ENCODE data around the gene SOX13.
"Not testable (repeated sequence)": the region's sequence is repeated elsewhere in the genome, so short reads cannot be mapped to it uniquely, and the experiment has no call there.

SOX13 gene

GRCh38 chr1:204072931-204073836, at the start of gene SOX13:
TSS of gene SOX13 (plus strand) at chr1:204073115. CDS start at chr1:204112916, 39,801 bp downstream.
- peak; percentile 81 for DNase-seq (ENCODE audit: low spot score)

- DNase-seq (ENCODE audit: low spot score) = no peak
Measured at GRCh38 chr1:204025917-204026707, 46.8 kb upstream of the SOX13 start.

GRCh38 chr1:204027446-204027845, 45.5 kb upstream of the SOX13 start:
- DNase-seq (ENCODE audit: low spot score) = peak; percentile 19

GRCh38 chr1:204029016-204029415, 43.9 kb upstream of the SOX13 start:
- no peak for DNase-seq (ENCODE audit: low spot score)

GRCh38 chr1:204031098-204031710, 41.7 kb upstream of the SOX13 start:
- DNase-seq (ENCODE audit: low spot score) = no peak

DNA sequence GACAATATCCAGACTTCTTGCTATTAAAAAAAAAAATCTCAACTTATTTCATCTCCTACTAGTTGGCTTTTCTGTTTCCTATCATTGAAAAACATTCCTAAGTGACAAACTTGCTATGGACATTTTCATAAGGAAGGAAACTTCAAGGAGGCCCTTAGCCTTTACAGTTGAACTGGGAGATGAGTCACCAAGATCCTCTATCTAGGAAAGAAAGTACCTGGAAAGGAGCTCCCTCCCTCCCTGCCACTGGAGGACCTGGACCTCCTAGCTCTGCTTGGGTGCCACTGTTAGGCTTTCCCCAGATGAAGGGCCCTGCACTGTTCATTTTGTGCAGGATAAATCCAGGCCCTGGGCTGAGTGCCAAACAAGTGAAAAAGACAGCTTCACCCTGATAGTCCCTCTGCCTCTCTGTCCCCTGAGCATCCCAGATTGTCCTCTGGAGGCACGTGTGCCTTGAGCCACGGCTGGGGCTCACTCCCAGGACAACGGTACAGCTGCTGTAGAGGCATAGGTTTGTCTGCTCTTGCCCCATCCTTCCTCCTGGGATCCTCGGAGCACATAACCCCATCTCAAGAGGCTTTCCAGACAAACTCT, 40.2 kb upstream of the SOX13 start:
- no peak for DNase-seq (ENCODE audit: low spot score)

- DNase-seq (ENCODE audit: low spot score) = no peak
Measured at GRCh38 chr1:204033306-204033705, 39.6 kb upstream of the SOX13 start.

GRCh38 chr1:204036882-204037655, 35.8 kb upstream of the SOX13 start:
- no peak for DNase-seq (ENCODE audit: low spot score)

DNA sequence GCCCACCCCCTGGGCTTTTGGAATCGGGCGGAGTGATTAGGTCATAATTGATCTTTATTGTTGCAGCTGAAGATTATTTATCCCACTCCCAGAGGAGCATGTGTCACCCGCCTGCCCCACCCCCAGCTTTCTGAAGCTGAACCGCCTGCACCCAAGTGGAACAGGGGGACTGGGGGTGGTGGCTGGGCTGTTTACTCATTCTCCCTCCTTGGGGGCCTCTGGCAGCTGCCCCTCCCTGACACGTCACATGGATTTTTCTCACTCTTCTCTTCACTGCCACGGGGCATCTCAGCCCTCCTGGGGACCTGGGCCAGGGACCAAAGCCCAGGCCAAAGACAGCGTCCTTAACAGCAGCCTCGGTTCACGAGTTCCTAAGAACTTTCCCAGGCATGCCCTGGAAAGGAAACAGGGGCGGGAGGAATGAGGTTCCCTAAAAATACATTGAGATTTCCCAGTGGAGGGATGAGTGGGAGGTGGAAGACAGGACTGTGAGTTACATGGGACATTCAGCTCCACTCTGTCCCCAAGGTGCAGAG, 31.6 kb upstream of the SOX13 start:
- no peak for DNase-seq (ENCODE audit: low spot score)

DNA sequence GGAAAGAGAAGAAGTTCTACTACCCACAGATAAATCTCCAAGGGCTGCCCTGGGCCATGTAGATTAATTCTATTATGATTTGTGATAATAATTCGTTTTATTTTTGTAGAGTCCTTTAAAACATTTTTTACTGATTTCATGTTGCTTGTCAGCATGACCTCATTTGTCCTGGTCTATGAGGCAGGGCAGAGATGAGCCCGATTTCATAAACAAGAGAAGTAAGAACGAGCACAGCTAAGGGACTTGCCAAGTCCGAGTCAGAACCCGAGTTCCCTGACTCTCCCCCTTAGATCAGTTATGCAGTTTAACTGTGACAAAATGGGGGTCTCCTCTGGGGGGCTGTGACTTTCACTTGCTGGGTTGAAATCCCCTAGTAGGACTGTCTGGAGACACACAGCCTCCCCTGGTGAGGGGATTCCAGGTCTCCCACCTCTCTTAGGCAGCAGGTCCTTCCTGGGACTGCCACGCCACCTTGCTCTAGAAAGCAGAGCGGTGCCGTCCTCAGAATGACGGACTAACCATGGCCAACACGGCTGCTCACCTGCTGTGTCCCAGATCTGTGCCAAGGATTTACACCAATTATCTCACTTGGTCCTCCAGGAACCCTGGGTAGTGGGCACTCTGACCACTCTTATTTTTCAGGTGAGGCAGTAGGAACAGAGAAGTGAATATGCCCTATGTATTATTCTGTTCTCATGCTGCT, 31.0 kb upstream of the SOX13 start:
- no peak for DNase-seq (ENCODE audit: low spot score)

DNA sequence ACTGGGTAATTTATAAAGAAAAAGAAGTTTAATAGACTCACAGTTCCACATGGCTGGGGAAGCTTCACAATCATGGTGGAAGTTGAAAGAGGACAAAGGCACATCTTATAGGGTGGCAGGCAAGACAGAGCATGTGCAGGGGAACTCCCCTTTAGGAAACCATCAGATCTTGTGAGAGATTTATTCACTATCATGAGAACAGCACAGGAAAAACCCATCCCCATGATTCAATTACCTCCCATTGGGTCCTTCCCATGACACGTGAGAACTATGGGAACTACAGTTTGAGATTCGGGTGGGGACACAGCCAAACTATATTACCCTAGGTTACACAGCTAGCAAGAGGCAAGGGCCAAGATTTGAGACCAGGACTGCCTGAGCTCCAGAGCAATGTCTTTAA, 30.4 kb upstream of the SOX13 start:
- DNase-seq (ENCODE audit: low spot score) = no peak

GRCh38 chr1:204043680-204044079, 29.2 kb upstream of the SOX13 start:
- DNase-seq (ENCODE audit: low spot score) = no peak

GRCh38 chr1:204044448-204044847, 28.5 kb upstream of the SOX13 start:
- no peak for DNase-seq (ENCODE audit: low spot score)

GRCh38 chr1:204045430-204045829, 27.5 kb upstream of the SOX13 start:
- DNase-seq (ENCODE audit: low spot score) = no peak

- no peak for DNase-seq (ENCODE audit: low spot score)
Measured at GRCh38 chr1:204046346-204046745, 26.6 kb upstream of the SOX13 start.

GRCh38 chr1:204048796-204049195, 24.1 kb upstream of the SOX13 start:
- DNase-seq (ENCODE audit: low spot score) = not testable (repeated sequence)

DNA sequence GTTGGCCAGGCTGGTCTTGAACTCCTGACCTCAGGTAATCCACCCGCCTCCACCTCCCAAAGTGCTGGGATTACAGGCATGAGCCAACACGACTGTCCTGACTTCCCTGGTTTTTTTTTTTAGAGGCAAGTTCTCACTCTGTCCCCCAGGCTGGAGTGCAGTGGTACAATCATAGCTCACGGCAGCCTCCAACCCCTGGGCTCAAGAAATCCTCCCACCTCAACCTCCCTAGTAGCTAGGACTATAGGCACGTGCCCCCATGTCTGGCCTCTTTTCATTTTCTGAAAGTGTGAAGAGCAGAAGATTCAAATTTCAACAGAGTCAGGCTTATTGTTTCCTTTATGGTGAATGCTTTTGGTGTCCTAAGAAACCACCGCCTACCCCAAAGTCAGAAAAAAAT, 21.7 kb upstream of the SOX13 start:
- DNase-seq (ENCODE audit: low spot score) = no peak

GRCh38 chr1:204051718-204052117, 21.2 kb upstream of the SOX13 start:
- no peak for DNase-seq (ENCODE audit: low spot score)

GRCh38 chr1:204053893-204054292, 19.0 kb upstream of the SOX13 start:
- no peak for DNase-seq (ENCODE audit: low spot score)

GRCh38 chr1:204059970-204060369, 12.9 kb upstream of the SOX13 start:
- DNase-seq (ENCODE audit: low spot score) = no peak

GRCh38 chr1:204062106-204062505, 10.8 kb upstream of the SOX13 start:
- DNase-seq (ENCODE audit: low spot score) = no peak
